ENCODE results near the gene GPX4.

Gene GPX4

DNA sequence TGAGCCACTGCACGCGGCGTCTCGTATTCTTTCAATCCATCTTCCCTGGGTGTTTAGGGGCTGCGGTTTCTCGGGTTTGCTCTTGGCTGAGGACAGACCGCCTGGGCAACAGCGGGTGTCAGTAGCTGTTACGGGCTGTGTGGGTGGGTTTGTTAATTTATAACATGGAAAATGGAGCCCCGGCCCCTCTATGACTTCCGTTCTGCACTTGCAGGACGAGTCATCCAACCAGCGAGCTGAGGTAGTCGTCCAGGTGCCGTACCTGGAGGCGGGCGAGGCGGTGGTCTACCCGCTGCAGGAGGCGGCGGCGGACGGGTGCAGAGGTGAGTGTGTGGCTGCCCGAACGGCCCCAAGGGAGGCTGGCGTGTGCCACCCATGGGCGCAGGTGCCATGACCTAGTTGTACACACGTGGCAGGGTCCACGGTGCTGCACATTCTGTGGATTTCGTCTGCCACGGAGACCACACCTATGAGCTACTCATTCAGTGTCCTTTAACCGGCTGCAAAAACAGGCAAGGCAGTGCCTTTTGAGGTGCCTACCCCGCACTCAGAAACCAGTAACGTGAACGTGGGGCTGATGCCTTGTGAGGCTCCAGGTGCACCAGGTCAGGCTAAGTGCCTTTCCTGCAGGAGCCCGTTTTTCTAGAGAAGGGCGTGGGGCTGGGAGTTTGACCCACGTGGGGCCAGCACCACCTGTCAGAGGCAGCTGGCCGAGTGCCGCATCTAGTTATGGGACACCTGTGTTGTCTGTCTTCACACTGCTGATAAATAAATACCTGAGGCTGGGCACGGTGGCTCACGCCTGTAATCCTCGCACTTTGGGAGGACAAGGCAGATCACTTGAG is 19.5 kb upstream of the GPX4 start:
- DNase-seq: no peak

GRCh38 chr19:1085053-1085658 is 18.6 kb upstream of the GPX4 start:
- DNase-seq: no peak

- no peak for DNase-seq
Measured at GRCh38 chr19:1085676-1086442, 17.9 kb upstream of the GPX4 start.

DNA sequence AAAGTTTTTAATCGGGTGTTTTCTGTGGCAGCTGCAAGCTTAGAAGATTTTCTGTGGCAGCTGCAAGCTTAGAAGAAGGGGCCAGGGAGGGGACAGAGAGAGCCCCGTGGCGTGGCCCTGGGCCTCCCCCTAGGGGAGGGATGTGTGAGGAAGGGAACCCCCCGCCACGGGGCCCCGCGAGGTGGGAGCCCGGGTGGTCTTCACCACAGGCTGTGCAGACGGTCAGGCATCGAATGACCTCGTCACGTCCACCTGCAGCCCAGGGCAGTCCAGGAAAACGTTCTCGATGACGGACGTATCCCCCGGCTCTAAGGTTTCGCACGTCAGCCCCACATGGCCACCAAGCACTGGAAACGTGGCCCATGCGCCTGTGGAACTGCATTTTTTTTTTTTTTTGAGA is 17.2 kb upstream of the GPX4 start:
- DNase-seq: no peak

DNA sequence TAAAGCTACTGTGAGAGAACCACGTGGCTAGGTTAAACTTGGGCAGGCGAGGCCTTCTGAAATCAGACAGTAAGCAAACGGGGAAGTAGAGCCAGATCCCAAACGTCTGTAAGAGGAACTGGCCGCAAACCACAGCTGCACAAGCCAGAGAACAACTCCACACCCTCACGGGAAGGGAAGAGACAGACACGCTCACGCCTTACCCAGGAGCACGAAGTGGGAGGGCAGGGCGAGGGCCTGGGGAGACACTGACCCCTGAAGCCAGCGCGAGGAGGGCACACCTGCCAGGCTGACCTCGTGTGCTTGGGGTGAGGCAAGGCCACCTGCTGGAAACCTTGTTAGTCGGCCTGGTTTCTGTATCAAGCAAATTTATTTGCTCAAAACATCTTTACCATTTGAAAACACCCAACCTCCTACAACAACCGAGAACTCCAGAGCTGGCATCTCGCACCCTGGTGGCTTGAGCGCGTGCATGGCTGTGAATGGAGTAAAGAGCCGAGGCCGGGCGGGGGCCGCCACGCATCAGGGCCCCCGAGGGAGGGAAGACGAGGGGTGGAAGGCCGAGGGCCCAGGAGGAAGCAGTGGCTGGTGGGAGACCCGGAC is 15.9 kb upstream of the GPX4 start:
- DNase-seq: peak; percentile 94 to 96

DNA sequence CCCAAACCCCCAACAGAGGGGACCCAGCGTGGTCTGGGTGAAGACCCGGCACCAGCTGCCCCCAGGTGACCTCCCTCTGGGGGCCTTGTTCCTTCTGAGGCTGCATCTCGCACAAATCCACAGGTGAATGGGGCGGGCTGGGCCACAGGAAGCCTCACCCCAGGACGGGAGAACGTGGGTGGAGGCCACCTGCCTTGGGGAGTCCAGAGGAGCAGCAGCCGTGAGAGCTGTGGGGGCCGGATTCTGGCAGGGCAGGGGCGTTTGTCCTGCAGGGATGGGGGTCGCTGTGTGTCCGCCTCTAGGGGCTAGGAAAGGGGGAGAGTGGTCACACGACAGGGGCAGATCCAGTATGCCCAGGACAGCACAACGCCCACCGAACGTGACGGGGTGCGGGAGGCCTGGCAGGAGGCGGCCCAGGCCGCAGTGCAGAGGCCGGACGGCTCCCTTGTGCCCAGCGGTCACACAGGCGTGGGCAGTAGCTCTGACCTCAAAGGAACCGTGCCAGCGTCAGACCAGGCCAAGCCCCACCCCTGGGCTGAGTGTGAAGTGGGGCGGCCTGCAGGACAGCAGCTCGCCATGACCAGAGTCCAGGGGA is 15.3 kb upstream of the GPX4 start:
- peak; percentile 63 to 76 for DNase-seq

DNA sequence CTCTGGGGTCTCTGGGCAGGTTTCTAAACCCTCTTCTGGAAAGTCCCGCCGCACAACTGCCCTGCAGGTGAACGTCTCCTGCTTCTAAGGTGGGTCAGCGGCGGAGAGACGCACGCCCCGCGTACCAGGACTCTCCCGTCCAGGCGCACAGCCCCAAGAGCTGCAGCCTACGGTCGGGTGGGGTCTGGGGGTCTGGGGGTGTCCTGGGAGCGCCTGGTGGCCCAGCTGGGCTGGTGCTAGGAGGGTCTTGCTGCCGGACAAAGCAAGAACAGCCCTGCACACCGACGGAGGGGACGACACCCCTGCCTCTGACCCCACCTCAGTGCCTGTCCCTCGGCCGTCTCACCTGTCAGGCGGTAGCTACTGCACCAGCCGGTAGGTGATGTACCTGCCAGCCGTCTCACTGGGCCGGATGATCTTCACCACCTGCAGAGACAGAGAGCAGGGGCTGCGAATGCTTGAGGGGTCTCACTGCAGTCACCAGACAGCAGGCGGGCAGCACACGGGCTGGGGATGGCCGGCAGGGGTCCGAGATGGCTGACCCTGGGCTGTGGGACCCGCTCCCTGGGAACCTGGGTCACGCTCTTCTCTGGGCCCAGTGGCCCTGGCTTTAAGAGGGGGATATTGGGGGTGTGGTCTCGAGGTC is 14.5 kb upstream of the GPX4 start:
- DNase-seq: no peak

DNA sequence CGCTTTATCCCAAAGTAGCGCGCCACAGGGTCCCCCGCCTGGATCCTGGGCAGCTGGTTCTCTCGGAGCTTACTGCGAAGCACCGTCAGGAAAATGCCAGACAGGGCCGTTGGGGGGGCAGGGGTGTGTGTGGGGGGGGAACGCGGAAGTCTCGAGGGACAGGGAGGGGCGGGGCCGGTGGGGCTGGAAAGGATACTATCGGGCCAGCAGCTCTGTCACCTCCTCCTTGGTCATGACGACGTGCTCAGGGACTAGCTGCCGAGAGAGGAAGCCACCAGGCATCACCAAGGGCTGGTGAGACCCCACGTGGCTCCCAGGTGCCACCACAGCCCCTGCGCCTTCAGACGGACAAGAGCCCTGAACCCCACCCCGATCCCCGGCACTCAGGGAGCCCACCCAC is 13.9 kb upstream of the GPX4 start:
- DNase-seq: no peak

- no peak for DNase-seq
Measured at GRCh38 chr19:1090731-1091543, 12.9 kb upstream of the GPX4 start.

DNA sequence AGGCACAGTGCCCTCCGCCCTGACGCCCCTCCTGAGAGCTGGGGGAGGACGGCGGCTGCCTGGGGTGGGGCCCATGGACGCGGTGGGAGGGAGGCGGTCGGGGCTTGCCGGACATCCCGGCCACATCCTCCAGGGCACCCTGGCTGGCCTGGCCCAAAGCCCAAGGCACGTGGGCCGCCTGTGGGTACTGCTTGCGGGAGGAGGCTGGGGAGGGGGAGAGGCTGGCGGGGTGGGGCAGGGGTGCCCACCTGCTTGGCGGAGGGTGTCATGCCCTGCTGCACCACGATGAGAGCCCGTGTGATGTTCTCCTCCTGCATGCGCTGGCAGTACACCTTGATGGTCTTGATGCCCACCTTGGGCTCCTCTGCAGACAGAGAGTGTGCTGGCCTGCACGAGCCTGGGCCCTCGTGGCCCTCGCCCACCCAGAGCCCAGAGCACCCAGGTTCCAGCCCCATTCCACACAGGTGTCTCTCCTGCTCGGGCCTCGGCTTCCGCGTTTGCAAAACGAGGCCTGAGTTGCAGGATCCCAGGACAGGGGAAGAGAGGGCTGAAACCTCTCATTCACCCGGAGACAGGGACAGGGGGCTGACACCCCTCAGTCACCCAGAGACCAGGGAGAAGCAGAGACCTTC is 12.1 kb upstream of the GPX4 start:
- DNase-seq: no peak

GRCh38 chr19:1093330-1093729 is 10.5 kb upstream of the GPX4 start:
- no peak for DNase-seq

GRCh38 chr19:1093811-1094553 is 9.8 kb upstream of the GPX4 start:
- DNase-seq: no peak

DNA sequence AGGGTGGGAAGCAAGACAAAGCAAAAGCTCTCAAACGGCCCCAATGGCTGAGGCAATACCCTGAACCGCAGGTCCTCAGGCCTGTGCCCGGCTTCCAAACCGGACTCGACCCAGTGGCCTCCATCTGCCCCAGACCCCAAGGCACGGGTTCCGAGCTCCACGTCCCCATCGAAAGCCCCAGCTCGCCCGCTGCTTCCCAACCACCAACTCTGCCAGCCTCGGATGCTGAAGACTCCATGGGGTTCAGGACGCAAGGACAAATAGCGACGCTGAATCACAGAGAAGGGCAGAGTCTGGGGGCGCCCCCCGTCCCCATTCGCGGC is 9.2 kb upstream of the GPX4 start:
- no peak for DNase-seq

- DNase-seq: peak; percentile 99
Measured at GRCh38 chr19:1094978-1095701, 8.7 kb upstream of the GPX4 start, which contains the start of gene POLR2E. Gene POLR2E (minus strand): TSS chr19:1095375. CDS start chr19:1095315, 60 bp downstream.

GRCh38 chr19:1097810-1098176 is 6.0 kb upstream of the GPX4 start:
- no peak for DNase-seq

DNA sequence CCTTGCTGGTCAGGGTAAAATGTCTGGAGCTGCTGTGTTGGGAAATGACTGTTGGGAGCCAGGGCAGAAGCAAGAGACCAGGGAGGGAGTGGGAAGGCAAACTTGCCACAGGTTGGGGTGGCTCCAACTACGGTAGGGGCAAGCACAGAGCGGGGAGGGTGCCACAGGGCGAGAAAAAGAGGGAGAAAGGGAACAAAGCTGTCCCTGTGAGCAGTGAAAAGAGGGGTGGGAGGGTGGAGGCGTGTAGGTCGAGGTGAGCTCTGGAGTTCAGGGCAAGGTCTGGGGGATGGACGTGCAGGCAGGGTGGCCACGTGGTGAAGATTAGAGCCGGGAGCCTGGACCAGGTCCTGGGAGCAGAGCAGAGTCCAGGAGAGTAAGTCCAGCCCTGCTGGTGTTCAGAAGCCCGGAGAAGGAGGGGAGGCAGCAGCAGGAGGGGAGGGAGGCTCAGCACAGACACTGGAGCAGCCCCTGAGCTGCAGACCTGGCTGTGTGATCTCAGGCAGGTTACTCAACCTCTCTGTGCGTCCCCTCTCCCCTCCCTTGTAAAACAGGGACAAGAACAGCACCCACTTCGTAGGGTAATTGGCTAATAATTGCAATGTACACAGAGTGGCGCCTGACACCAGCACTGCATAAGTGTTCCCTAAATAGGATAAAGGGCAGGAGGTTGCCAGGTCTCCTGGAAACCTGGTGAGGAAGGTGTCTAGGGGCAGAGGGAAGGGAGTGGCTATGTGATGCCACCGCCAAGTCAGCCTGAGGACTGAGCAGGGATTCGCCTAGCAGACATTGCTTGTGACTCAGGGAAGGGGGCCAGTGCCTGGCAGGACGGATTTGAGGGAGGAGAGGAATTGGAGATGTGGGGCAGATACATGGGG is 5.4 kb upstream of the GPX4 start:
- DNase-seq: peak in 1 of 2 donors; percentile 27

- peak; percentile 71 to 74 for DNase-seq
Measured at GRCh38 chr19:1101337-1101698, 2.5 kb upstream of the GPX4 start.

- peak; percentile 70 to 71 for DNase-seq
Measured at GRCh38 chr19:1102407-1103131, 1.2 kb upstream of the GPX4 start.

Measured in inflammatory macrophage (primary cell).